DND-41 (cell line): ENCODE results near the gene SPARCL1.

ENCODE experiments used
- ATAC-seq: fragments of 200-7000 bp; cut with Tn5 transposase; 3 replicates; pipeline ENCODE4 v1.9.1; 2021; ENCODE audit warnings: low read depth; ENCODE audit not compliant: insufficient read depth
- DNase-seq: peaks from one replicate; pipeline ENCODE4 v3.0.0-alpha.2; 2020
- H2AFZ ChIP-seq: 2 replicates; pipeline ENCODE4 v1.6.0; 2012; ENCODE audit warnings: low read depth, low read length
- H3K27ac ChIP-seq: 2 replicates; pipeline ENCODE4 v1.5.1; 2012; ENCODE audit warnings: low read length, inconsistent platforms
- H3K27me3 ChIP-seq: fragments of 200-600 bp; sonication (generic); 2 replicates; pipeline ENCODE4 v1.6.0; 2012; ENCODE audit warnings: low read length, mild to moderate bottlenecking, inconsistent platforms; ENCODE audit not compliant: insufficient read depth, poor library complexity
- H3K36me3 ChIP-seq: 2 replicates; pipeline ENCODE4 v1.5.1; 2012; ENCODE audit warnings: low read length, inconsistent platforms; ENCODE audit not compliant: insufficient read depth
- H3K4me1 ChIP-seq: 2 replicates; pipeline ENCODE4 v1.5.1; 2012; ENCODE audit warnings: mild to moderate bottlenecking, low read length; ENCODE audit not compliant: insufficient read depth
- H3K4me2 ChIP-seq: 2 replicates; pipeline ENCODE4 v1.6.0; 2012; ENCODE audit warnings: mild to moderate bottlenecking, moderate library complexity, low read length, inconsistent platforms; ENCODE audit not compliant: insufficient read depth
- H3K4me3 ChIP-seq, 2 experiments: fragments of 200-600 bp in 1 of 2; shearing (Covaris generic) in 1 of 2; 2 replicates each; pipeline ENCODE4 v1.5.1; 2012 to 2016; ENCODE audit warnings: inconsistent platforms in 2 of 2, low read length in 2 of 2, mild to moderate bottlenecking in 2 of 2, low read depth in 1 of 2, moderate library complexity in 1 of 2
- H3K79me2 ChIP-seq: 2 replicates; pipeline ENCODE4 v1.6.0; 2012; ENCODE audit warnings: low read length, inconsistent platforms; ENCODE audit not compliant: insufficient read depth
- H3K9ac ChIP-seq: 2 replicates; pipeline ENCODE4 v1.6.0; 2012; ENCODE audit warnings: low read depth, mild to moderate bottlenecking, inconsistent platforms, low read length, moderate library complexity
- H3K9me3 ChIP-seq: 2 replicates; pipeline ENCODE4 v1.5.1; 2012; ENCODE audit warnings: low read length, moderate library complexity, mild to moderate bottlenecking, inconsistent platforms; ENCODE audit not compliant: insufficient read depth, severe bottlenecking
- H4K20me1 ChIP-seq: 2 replicates; pipeline ENCODE4 v1.6.0; 2012; ENCODE audit warnings: low read length; ENCODE audit not compliant: insufficient read depth
- CTCF ChIP-seq: IDR thresholded peaks from 2 replicates; pipeline ENCODE4 v1.5.1; 2012; ENCODE audit warnings: borderline replicate concordance, low read length, moderate library complexity, mild to moderate bottlenecking; ENCODE audit not compliant: poor library complexity, severe bottlenecking; ENCODE audit errors: extremely low read depth
- EZH2 ChIP-seq: IDR thresholded peaks from 3 replicates; pipeline ENCODE4 v1.6.1; 2012; ENCODE audit warnings: borderline replicate concordance, low read depth, mild to moderate bottlenecking, moderate library complexity, low read length, inconsistent platforms; ENCODE audit not compliant: severe bottlenecking

The SPARCL1 gene

DNA sequence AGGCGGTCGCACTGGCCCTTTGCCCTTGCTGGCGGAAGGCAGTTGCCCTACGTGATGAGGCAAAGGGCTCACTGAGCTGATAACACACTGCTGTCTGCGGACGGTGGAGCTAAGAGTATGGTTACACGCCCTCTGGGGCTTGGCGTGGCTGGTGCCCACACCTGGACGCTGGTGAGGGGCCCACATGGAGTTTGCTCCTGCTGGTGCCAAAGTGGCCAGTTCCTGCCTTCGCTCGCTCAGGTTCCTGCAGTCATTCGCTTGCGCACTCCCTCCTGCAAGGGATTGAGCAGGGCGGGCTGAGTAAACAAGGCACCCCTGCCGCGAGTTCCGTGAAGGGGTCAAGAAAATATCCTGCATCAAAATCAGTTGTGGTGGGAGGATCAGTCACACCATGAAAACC lies 18.4 kb downstream of the SPARCL1 start:
- H3K36me3 ChIP-seq, result no peaks in the 10 kb centered on the region
- H3K9ac ChIP-seq, result no peak overlapping the region
- ATAC-seq (no peak), DNase-seq (no peak)
- H3K79me2 ChIP-seq, result no peaks in the 10 kb centered on the region
- no peaks in the 10 kb centered on the region for H3K9me3 ChIP-seq
- H3K27ac ChIP-seq, result no peak overlapping the region
- H3K4me3 ChIP-seq, result no peak overlapping the region
- no peak overlapping the region for H2AFZ ChIP-seq
- no peaks in the 10 kb centered on the region for H3K27me3 ChIP-seq
- H3K4me2 ChIP-seq, result no peak overlapping the region
- TF ChIP-seq CTCF (no peak), EZH2 (no peak)
- H3K4me1 ChIP-seq, result no peaks in the 10 kb centered on the region
- H4K20me1 ChIP-seq, result no peaks in the 10 kb centered on the region

DNA sequence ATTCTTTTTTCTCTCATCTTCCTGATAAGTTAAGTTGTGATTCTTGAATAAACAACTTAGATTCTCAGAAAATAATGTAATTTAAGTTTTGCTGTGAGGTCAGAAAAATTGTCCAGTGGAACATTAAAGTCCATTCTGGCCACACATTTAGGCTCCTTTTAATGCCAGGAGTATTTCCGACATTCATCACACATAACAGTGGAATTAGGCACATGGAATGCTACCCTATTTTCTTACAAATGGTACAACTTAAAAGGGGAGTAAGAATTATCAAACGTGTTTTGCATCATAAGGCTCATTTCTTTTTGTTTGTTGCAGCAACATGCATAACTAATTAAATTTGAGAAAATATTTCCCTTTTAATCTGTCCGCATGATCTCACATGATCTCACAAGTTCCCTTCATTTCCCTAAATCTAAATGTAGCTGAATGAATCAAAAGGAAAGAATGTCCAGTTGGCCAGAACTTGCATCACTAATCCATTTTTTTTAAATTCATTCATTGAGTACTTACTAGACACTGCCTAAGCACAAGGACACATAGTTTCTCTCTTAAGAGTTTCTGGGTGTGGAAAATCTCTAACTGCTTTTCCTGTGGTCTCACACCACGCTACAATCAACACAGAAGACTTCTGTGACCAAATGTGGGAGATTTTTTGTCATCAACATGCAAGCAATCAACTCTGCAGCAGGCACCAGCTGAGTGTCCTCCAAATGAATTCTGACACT lies 22.0 kb downstream of the SPARCL1 start:
- H3K79me2 ChIP-seq, result no peaks in the 10 kb centered on the region
- H3K4me1 ChIP-seq, result no peaks in the 10 kb centered on the region
- TF ChIP-seq CTCF (no peak), EZH2 (no peak)
- no peak overlapping the region for H3K4me3 ChIP-seq
- no peak overlapping the region for H3K27ac ChIP-seq
- ATAC-seq (no peak), DNase-seq (no peak)
- H3K27me3 ChIP-seq, result no peaks in the 10 kb centered on the region
- no peaks in the 10 kb centered on the region for H3K9me3 ChIP-seq
- H3K9ac ChIP-seq, result no peak overlapping the region
- H4K20me1 ChIP-seq, result no peaks in the 10 kb centered on the region
- no peak overlapping the region for H3K4me2 ChIP-seq
- no peak overlapping the region for H2AFZ ChIP-seq
- H3K36me3 ChIP-seq, result no peaks in the 10 kb centered on the region

DNA sequence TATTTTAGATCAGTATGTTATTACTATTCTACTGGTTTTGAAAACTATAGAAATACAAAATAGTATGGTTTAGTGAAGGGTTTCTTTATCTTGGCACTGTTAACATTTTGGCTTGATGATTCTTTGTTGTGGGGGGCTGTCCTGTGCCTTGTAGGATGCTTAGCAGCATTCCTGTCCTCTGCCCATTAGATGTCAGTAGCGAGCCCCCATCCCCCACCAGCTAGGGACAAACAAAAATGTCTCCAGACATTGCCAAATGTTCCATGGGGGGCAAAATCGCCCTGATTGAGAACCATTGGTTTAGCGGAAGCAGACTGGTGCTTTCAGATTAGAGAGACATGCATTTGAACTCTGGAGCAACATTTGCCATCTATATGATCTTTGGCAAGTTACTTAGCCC lies 23.3 kb downstream of the SPARCL1 start:
- Histone ChIP-seq H3K4me3 (no peak overlapping the region), H3K9me3 (no peaks in the 10 kb centered on the region), H3K4me1 (no peaks in the 10 kb centered on the region), H3K79me2 (no peaks in the 10 kb centered on the region), H3K27ac (no peak overlapping the region), H4K20me1 (no peaks in the 10 kb centered on the region), H3K36me3 (no peaks in the 10 kb centered on the region), H3K9ac (no peak overlapping the region), H2AFZ (no peak overlapping the region), H3K27me3 (no peaks in the 10 kb centered on the region), H3K4me2 (no peak overlapping the region)
- peak; percentile 15 for DNase-seq
- TF ChIP-seq EZH2 (no peak), CTCF (peak; percentile 23)
- no peak for ATAC-seq
